ENCODE data around the gene HTR3E. TPM values are rescaled to one million over a fixed set of nuclear protein-coding genes. Genes with fewer than 3 reads are reported as not detected.
"Not testable (repeated sequence)": the region's sequence is repeated elsewhere in the genome, so short reads cannot be mapped to it uniquely, and the experiment has no call there.

HTR3E gene
- total RNA-seq, 2 donors from 2014 or later = 0.50 to 0.70 TPM

GRCh38 chr3:184145751-184146270 lies 48.9 kb downstream of the HTR3E start:
- DNase-seq = no peak
- intact Hi-C loops (cut with DNase I, micrococcal nuclease) = no loop called here

GRCh38 chr3:184148076-184148475 lies 51.2 kb downstream of the HTR3E start:
- intact Hi-C loops (cut with DNase I, micrococcal nuclease) = no loop called here
- ATAC-seq = peak; percentile 65
- no peak for DNase-seq

More at GRCh38 chr3:184145751-184146270, 48.9 kb downstream of the HTR3E start:
- ATAC-seq = peak; percentile 64

GRCh38 chr3:184149123-184149522 lies 52.3 kb downstream of the HTR3E start:
- intact Hi-C loops (cut with DNase I, micrococcal nuclease) = no loop called here
- no peak for ATAC-seq
- DNase-seq = no peak

GRCh38 chr3:184149770-184150169 lies 52.9 kb downstream of the HTR3E start:
- ATAC-seq; intact Hi-C loops (cut with DNase I, micrococcal nuclease); DNase-seq: not testable (repeated sequence)

GRCh38 chr3:184154885-184155643 lies 58.2 kb downstream of the HTR3E start, which contains the start of gene DVL3:
Gene DVL3, plus strand, starts transcription at chr3:184155377. Its CDS starts 259 bp downstream, at chr3:184155636.
- ATAC-seq (peak; percentile 90), DNase-seq (peak; percentile 72 to 75)
- intact Hi-C loops (cut with DNase I, micrococcal nuclease) = no loop called here

GRCh38 chr3:184155644-184156521 lies 59.0 kb downstream of the HTR3E start:
- DNase-seq (peak in 1 of 2 donors; percentile 61), ATAC-seq (peak; percentile 32)
- intact Hi-C loops (cut with DNase I, micrococcal nuclease) = no loop called here

GRCh38 chr3:184156522-184156955 lies 59.7 kb downstream of the HTR3E start:
- ATAC-seq (peak; percentile 41), DNase-seq (peak; percentile 48 to 51)
- intact Hi-C loops (cut with DNase I, micrococcal nuclease) = no loop called here

Other genes starting within 250 kb of the HTR3E start
- gene PARL, start 212.2 kb upstream of the HTR3E start, total RNA-seq = 10 to 100 TPM; 60.6 to 78.0 TPM
- gene ABCC5, start 79.2 kb upstream of the HTR3E start, total RNA-seq = 10 to 100 TPM; 46.6 to 47.6 TPM
- not detected for gene HTR3D, start 65.3 kb upstream of the HTR3E start, total RNA-seq
- not detected for gene HTR3C, start 44.0 kb upstream of the HTR3E start, total RNA-seq
- 10 to 100 TPM; 32.6 to 40.8 TPM for gene EIF2B5, start 38.3 kb downstream of the HTR3E start, total RNA-seq
- gene DVL3, start 58.3 kb downstream of the HTR3E start, total RNA-seq = 10 to 100 TPM; 63.2 to 66.3 TPM
- 100 to 1,000 TPM; 211 to 219 TPM for gene AP2M1, start 77.8 kb downstream of the HTR3E start, total RNA-seq
- gene ABCF3, start 89.1 kb downstream of the HTR3E start, total RNA-seq = 10 to 100 TPM; 56.1 to 69.2 TPM
- 1 to 10 TPM; 2.2 to 3.3 TPM for gene VWA5B2, start 132.5 kb downstream of the HTR3E start, total RNA-seq
- 10 to 100 TPM; 25.0 to 40.3 TPM for gene ALG3, start 151.9 kb downstream of the HTR3E start, total RNA-seq
- gene EEF1AKMT4, start 152.6 kb downstream of the HTR3E start, total RNA-seq = 1 to 10 TPM; 3.5 to 5.3 TPM
- gene CAMK2N2, start 164.5 kb downstream of the HTR3E start, total RNA-seq = under 1 TPM in 1 of 2 donors, not detected in 1; 0.39 TPM
- under 1 TPM; 0.20 to 0.24 TPM for gene ECE2, start 179.0 kb downstream of the HTR3E start, total RNA-seq
- gene PSMD2, start 202.2 kb downstream of the HTR3E start, total RNA-seq = 100 to 1,000 TPM; 174 to 187 TPM
- gene EIF4G1, start 217.5 kb downstream of the HTR3E start, total RNA-seq = 100 to 1,000 TPM; 245 to 322 TPM
- gene FAM131A, start 240.5 kb downstream of the HTR3E start, total RNA-seq = 10 to 100 TPM; 16.2 to 20.9 TPM

Data from left colon (tissue), 2 donors.